ENCODE measurements around the gene FOXO3. TPM values are rescaled to one million over a fixed set of nuclear protein-coding genes. Genes with fewer than 3 reads are reported as not detected.

The FOXO3 gene
- total and polyA plus RNA-seq, 2 donors (not counting 3 experiments of a cell fraction or from before 2014, with no cell fraction given) = 14.4 to 16.9 TPM

DNA sequence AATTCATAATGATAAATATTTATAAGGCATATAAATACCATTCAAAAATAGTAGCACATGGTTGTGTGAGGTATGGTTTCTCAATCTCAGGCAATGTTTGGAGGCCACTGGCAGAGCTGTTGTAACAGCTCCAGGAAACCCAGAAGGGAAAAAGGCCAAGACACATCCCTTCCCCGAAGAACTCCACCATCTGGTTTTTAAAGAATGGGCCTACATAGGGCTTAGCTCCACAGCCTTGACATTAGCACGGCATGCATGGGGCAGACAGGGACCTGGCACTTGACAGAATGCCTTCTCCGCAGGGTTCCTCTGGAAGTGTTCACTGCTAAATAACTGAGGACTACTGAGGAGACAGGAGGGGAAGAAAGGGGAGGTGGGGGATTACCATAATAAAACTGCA lies 16.1 kb upstream of the FOXO3 start:
- H3K9me1 ChIP-seq (replicated peaks; ENCODE audit: control insufficient read depth, extremely low read depth, insufficient read depth, low read length) = no peaks in the 10 kb centered on the region
- DNase-seq (ENCODE audit: low read depth, low spot score) (no peak), FAIRE-seq (no peak)
- no peak overlapping the region for H3K27ac ChIP-seq (ENCODE audit: insufficient read depth, low read depth, low read length)
- no peaks in the 10 kb centered on the region for H3K79me2 ChIP-seq (ENCODE audit: control insufficient read depth, insufficient read depth, low read length)
- H3K4me1 ChIP-seq (ENCODE audit: control insufficient read depth, extremely low read depth, insufficient read depth, low read length) = no peaks in the 10 kb centered on the region
- dilution Hi-C loops (cut with MboI; ENCODE audit: extremely low pct_ligation_motif_present, low sequenced_read_pairs) = no loop called here
- no peak for TF ChIP-seq MYC (IDR thresholded peaks at IDR 0.05; ENCODE audit: low read depth, low read length)
- no peak for TF ChIP-seq CTCF (IDR thresholded peaks at IDR 0.05; ENCODE audit: extremely low read depth in 1 of 2, insufficient read depth in 1 of 2, low read depth in 1 of 2, low read length in 2 of 2)
- no peak for TF ChIP-seq POLR2A (IDR thresholded peaks at IDR 0.05; ENCODE audit: low read depth, low read length)
- TF ChIP-seq, protein P1, sequence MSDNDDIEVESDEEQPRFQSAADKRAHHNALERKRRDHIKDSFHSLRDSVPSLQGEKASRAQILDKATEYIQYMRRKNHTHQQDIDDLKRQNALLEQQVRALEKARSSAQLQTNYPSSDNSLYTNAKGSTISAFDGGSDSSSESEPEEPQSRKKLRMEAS (IDR thresholded peaks at IDR 0.05; ENCODE audit: insufficient read depth, insufficient read length) = no peak
- H2AFZ ChIP-seq (ENCODE audit: low read depth, low read length) = no peak overlapping the region
- H3K4me3 ChIP-seq (replicated peaks in 1 of 3; ENCODE audit: insufficient read depth in 1 of 3, low read depth in 1 of 3, low read length in 3 of 3) = no peak overlapping the region
- POLR2A ChIA-PET = no interaction called here
- CTCF ChIA-PET = interaction anchor here (0.7 to 7.7 kb wide), 6 partner anchors 8 to 530 kb away, joined by 3 to 211 read pairs (median 4); no protein-coding TSS in a partner anchor
- no peaks in the 10 kb centered on the region for H3K36me3 ChIP-seq (ENCODE audit: control insufficient read depth in 2 of 2, extremely low read depth in 1 of 2, insufficient read depth in 2 of 2, low read length in 2 of 2)
- no TSS peak for BruUV-seq (replicated peaks)
- H3K9me3 ChIP-seq (replicated peaks; ENCODE audit: control insufficient read depth, insufficient read depth, low read length) = no peaks in the 10 kb centered on the region
- peaks cover 0 to 8% of the 10 kb centered on the region in 2 experiments for H3K27me3 ChIP-seq (ENCODE audit: control insufficient read depth in 2 of 2, insufficient read depth in 2 of 2, low read length in 2 of 2)
- H3K9ac ChIP-seq (replicated peaks; ENCODE audit: extremely low read depth, insufficient read depth, low read length) = no peak overlapping the region
- H4K20me1 ChIP-seq (replicated peaks; ENCODE audit: control insufficient read depth, extremely low read depth, insufficient read depth, low read length) = no peaks in the 10 kb centered on the region
- no peak overlapping the region for H3K4me2 ChIP-seq (ENCODE audit: insufficient read depth, low read length)
- intact Hi-C loops (cut with micrococcal nuclease) = no loop called here
